ENCODE results near the gene GPI. TPM values are rescaled to one million over a fixed set of nuclear protein-coding genes. Genes with fewer than 3 reads are reported as not detected.

Gene GPI
- total and polyA plus RNA-seq, 9 of the 15 experiments (the other 6 are each of a cell fraction or from before 2014, with no cell fraction given), result 88.3 to 358 (median 122) TPM

- TF ChIP-seq EP400 (IDR thresholded peaks at IDR 0.05), result peak; percentile 89
- TF ChIP-seq HNRNPLL (IDR thresholded peaks at IDR 0.05; ENCODE audit: low read depth, low read length, poor library complexity, severe bottlenecking), result peak; percentile 99
- TF ChIP-seq HDAC1 (IDR thresholded peaks at IDR 0.05), result peak in 1 of 2 experiments; percentile 95; a peak in 1 of 4 replicates
- peak; percentile 29 for TF ChIP-seq HMGN3 (IDR thresholded peaks at IDR 0.05; ENCODE audit: borderline replicate concordance, extremely low read depth, insufficient read length, low read depth, low read length)
- no peak for TF ChIP-seq FOXA1 (IDR thresholded peaks at IDR 0.05; ENCODE audit: borderline replicate concordance)
- TF ChIP-seq ZBTB2 (IDR thresholded peaks at IDR 0.05), result peak; percentile 96
- TF ChIP-seq ZFP91 (CRISPR knock-in tag; IDR thresholded peaks at IDR 0.05), result peak; percentile 57; the same call in 1 of the 2 replicates
- no peak for TF ChIP-seq CCNT2 (IDR thresholded peaks at IDR 0.05; ENCODE audit: borderline replicate concordance, extremely low read depth, insufficient read length, low read depth, low read length)
- TF ChIP-seq ZNF431 (CRISPR knock-in tag; IDR thresholded peaks at IDR 0.05), result 0 out of 2 replicates have a peak, but pooled peaks have one; percentile 54
- peak; percentile 35 for TF ChIP-seq PHF20 (IDR thresholded peaks at IDR 0.05; ENCODE audit: partially characterized antibody)
- TF ChIP-seq TAF1 (IDR thresholded peaks at IDR 0.05; ENCODE audit: control insufficient read depth, extremely low read depth, insufficient read depth, low read length, severe bottlenecking), result peak; percentile 56
- peak; percentile 57; the same call in 1 of the 2 replicates for TF ChIP-seq ETS1 (conservative IDR thresholded peaks at IDR 0.05; ENCODE audit: control insufficient read depth, low read depth, low read length)
- TF ChIP-seq ZEB2 (IDR thresholded peaks at IDR 0.05), result peak; percentile 69; the same call in 1 of the 2 replicates
- TF ChIP-seq E2F4 (CRISPR knock-in tag; IDR thresholded peaks at IDR 0.05; ENCODE audit: low read depth), result peak; percentile 73
- TF ChIP-seq TRIM28 (IDR thresholded peaks at IDR 0.05), result 0 out of 2 replicates have a peak, but pooled peaks have one; percentile 21
- peak; percentile 82 to 96 for TF ChIP-seq E2F6 (IDR thresholded peaks at IDR 0.05; ENCODE audit: borderline replicate concordance in 1 of 2, extremely low read depth in 1 of 2, insufficient read depth in 1 of 2, insufficient read length in 1 of 2, low read depth in 1 of 2, low read length in 1 of 2, poor library complexity in 1 of 2, severe bottlenecking in 1 of 2)
- TF ChIP-seq USF2 (CRISPR knock-in tag; IDR thresholded peaks at IDR 0.05), result peak; percentile 47
- peak; percentile 51 for TF ChIP-seq U2AF1 (optimal IDR thresholded peaks at IDR 0.05; ENCODE audit: low read depth, low read length)
Observed at GRCh38 chr19:34404109-34404909, 39.3 kb downstream of the GPI start, which contains the start of gene PDCD2L (continued).

Data from K562 (cell line).